NCI-H1694 (cell line): ENCODE data around the gene TTC17.
"Not testable (repeated sequence)": the region's sequence is repeated elsewhere in the genome, so short reads cannot be mapped to it uniquely, and the experiment has no call there.

Source experiments
- DNase-seq: peaks from one replicate; lab custom pipeline; 2025; lab: John Stamatoyannopoulos, UW

Gene TTC17, protein sequence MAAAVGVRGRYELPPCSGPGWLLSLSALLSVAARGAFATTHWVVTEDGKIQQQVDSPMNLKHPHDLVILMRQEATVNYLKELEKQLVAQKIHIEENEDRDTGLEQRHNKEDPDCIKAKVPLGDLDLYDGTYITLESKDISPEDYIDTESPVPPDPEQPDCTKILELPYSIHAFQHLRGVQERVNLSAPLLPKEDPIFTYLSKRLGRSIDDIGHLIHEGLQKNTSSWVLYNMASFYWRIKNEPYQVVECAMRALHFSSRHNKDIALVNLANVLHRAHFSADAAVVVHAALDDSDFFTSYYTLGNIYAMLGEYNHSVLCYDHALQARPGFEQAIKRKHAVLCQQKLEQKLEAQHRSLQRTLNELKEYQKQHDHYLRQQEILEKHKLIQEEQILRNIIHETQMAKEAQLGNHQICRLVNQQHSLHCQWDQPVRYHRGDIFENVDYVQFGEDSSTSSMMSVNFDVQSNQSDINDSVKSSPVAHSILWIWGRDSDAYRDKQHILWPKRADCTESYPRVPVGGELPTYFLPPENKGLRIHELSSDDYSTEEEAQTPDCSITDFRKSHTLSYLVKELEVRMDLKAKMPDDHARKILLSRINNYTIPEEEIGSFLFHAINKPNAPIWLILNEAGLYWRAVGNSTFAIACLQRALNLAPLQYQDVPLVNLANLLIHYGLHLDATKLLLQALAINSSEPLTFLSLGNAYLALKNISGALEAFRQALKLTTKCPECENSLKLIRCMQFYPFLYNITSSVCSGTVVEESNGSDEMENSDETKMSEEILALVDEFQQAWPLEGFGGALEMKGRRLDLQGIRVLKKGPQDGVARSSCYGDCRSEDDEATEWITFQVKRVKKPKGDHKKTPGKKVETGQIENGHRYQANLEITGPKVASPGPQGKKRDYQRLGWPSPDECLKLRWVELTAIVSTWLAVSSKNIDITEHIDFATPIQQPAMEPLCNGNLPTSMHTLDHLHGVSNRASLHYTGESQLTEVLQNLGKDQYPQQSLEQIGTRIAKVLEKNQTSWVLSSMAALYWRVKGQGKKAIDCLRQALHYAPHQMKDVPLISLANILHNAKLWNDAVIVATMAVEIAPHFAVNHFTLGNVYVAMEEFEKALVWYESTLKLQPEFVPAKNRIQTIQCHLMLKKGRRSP

GRCh38 chr11:43358801-43359421 lies at the start of gene TTC17:
TTC17 (plus strand) TSS chr11:43358920; CDS start chr11:43358955, 35 bp downstream.
- DNase-seq = peak; percentile 80

DNA sequence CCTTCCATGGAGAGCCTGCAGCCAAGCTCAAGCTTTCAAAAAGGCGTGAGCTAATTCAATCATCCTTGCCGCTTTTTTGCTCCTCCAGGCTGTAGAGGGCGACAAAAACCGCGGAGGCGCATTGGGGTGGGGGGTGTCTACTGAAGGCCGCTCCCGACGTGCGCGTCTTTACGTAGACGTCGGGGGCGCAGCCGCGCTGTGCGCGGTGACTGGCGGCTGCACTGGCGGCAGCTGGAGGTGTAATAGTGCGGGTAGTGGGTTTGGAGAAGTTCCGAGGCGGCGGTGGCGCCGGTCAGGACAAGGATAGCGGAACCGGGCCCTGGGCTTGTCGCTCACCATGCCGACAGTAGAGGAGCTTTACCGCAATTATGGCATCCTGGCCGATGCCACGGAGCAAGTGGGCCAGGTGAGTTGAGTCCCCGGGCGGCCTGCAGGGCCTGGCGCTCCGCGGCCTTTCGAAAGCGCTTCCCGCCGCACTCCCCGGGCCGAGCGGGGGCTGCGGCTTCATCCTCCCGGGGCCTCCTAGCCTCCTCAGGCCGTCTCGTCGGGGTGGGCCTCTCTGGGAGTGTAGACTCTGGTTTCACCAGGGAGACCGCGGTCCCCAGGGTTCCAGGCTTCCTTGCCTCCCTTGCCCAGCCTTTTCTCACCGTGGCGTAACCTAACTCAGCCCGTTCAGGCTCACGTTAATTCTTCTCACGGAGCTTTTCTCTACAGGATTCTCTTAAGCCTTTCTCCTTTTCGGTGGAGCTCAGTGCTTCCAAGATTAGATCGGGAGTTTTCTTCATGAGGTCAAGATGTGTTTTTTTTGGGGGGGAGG lies 46.7 kb upstream of the TTC17 start, which contains the start of gene API5:
API5 (plus strand) TSS at position 206 of the 817 bp plus-strand sequence; CDS start at position 338, 132 bp downstream.
- DNase-seq = peak; percentile 91

- no peak for DNase-seq
Measured at GRCh38 chr11:43315966-43316365, 42.8 kb upstream of the TTC17 start.

DNA sequence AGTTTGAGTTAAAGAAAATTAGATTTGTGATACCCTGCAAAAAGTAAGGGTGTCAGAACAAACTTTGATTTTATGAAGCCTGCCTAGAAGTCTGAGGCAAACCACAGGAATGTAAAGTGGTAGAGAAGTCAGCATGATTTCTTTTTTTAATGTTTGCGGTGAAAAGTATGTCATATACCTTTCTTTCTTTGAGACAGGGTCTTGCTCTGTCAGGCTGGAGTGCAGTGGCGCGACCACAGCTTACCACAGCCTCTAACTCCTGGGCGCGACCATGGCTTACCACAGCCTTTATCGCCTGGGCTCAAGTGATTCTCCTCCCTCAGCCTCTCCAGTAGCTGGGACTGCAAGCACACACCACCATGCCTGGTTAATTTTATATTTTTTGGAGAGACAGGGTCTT lies 42.3 kb upstream of the TTC17 start:
- no peak for DNase-seq

DNA sequence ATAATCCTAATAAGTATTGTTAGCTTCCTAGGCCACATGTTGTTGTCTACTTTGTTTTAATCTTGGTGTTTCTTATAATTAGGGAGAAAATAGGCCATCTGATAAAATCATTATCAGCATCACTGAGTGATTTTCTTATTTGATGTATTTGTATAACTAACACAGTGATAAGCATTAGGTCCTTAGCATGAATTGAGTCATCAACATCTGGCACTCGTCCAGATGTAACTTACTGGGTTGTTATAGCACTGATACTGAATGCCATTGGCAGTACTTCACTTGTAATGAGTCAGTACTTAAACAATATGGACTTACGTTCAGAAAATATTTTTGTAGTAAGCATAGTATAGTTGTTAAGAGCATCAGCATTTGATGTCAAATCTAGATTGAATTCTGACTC lies 30.7 kb upstream of the TTC17 start:
- DNase-seq = peak; percentile 0

GRCh38 chr11:43328482-43328881 lies 30.2 kb upstream of the TTC17 start:
- DNase-seq = no peak

GRCh38 chr11:43341159-43341558 lies 17.6 kb upstream of the TTC17 start:
- DNase-seq = no peak

DNA sequence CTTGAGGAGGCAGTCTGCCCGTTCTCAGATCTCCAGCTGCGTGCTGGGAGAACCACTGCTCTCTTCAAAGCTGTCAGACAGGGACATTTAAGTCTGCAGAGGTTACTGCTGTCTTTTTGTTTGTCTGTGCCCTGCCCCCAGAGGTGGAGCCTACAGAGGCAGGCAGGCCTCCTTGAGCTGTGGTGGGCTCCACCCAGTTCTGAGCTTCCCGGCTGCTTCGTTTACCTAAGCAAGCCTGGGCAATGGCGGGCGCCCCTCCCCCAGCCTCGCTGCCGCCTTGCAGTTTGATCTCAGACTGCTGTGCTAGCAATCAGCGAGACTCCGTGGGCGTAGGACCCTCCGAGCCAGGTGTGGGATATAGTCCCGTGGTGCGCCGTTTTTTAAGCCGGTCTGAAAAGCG lies 7.3 kb upstream of the TTC17 start:
- not testable (repeated sequence) for DNase-seq

DNA sequence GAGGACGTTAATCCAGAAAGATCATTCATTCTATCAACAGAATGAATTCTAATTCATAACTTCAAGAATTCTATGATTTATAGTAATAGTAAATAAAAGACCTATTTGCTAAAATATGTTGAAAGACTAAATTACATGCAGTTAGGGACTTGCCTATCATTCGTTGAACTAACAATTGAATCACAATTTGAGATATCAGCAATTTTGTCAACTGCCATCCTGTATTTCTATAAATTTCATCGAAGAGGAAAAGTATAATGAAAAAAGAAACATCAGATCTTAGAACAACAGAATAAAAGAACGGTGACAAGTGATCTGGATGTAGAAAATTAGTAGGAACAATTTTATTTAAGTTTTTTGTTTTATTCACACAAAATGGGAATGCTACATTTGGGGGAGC lies 4.4 kb upstream of the TTC17 start:
- DNase-seq = no peak

DNA sequence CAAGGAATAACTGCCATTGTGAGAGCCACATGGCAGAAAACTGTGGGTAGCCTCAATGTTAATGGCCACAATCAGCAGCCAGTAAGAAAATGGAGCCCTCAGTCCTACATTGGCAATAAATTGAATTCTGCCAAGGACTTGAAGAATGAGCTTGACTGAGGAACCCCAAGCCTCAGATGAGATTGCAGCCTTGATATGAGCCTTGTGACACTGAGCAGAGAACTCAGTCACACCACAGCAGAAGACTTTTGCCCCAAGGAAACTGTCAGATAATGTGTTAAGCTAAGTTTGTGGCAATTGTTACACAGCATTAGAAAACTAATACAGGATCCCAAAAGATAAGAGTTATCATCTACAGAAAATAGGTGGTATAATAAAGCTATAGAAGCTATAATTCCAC lies 2.4 kb upstream of the TTC17 start:
- no peak for DNase-seq

DNA sequence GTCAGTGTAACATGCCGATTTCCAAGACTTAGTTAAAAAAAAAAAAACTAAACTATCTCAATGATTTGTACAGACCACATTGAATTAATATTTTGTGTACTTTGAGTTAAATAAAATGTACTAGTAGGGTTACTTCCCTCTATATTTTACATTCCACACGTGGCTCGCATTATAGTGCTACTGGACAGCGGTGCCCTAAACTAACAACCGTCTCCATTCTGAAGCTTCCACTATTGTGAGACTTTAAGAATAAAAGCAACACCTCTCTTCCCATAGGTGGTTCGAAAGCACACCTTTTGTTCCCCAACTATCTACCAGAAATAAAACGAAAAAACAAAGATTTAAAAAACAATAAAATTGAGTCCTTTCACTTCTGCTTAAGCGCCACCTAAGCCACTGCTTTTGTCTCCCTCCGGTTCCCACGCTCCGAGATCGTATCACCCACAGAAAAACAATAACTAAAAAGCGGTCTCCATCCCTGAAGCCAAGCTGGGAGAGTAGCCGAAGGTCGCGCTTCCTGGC lies 380 bp upstream of the TTC17 start:
- DNase-seq = no peak

DNA sequence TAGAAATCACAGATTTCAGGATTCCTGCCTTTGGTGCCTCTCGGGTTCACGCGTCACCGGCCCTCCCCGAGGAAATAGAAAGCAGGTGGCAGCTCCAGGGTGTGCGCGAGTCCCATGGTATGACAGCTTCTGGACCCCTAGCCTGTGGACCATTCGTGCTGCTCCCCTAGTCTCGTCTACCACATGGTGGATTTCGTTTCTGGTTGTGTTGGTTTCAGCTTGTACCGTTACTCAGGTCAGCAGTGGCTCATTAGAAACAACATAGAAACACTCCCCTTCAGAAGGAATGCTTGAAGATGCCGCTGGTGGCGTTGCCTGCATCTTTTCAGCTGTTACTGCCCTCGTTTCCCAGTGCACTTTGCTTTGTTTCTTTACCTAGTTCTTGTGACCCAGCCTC lies 700 bp downstream of the TTC17 start:
- no peak for DNase-seq

DNA sequence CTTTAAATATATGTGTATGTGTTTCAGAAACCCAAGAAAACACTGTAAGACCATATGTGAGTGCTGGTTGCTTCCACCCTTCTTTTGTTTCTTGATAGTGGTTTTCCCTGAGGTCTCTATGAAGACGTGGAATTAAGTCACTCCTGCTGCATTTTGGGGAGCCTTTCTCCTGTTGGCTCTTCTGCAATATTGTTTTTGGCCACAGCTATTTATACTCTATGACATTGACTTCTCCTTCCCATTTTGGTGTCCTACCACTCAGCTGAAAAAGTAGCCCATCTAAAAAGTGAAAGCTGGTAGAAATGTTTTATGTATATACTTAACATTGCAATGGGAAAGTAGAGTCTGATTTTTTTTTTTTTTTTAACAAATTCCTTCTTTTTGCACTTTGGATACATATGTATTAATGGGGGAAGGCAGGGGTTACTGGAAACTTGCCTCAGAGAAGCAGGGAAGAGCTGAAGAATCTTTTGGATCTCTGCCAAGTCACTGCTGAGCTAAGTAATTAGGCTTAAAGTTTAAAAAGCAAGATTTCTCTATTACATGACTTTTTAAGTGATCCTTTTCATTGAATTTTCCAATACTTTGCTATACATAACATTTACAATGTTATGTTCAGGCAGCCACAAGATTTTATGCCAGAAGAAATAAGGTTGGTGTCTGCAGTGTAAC lies 1.8 kb downstream of the TTC17 start:
- DNase-seq = no peak

- no peak for DNase-seq
Measured at GRCh38 chr11:43366677-43367076, 8.0 kb downstream of the TTC17 start.

GRCh38 chr11:43367382-43368178 lies 8.9 kb downstream of the TTC17 start:
- DNase-seq = no peak

GRCh38 chr11:43376065-43376464 lies 17.3 kb downstream of the TTC17 start:
- no peak for DNase-seq

- DNase-seq = no peak
Measured at GRCh38 chr11:43376594-43376993, 17.9 kb downstream of the TTC17 start.

- DNase-seq = no peak
Measured at GRCh38 chr11:43377389-43377788, 18.7 kb downstream of the TTC17 start.

DNA sequence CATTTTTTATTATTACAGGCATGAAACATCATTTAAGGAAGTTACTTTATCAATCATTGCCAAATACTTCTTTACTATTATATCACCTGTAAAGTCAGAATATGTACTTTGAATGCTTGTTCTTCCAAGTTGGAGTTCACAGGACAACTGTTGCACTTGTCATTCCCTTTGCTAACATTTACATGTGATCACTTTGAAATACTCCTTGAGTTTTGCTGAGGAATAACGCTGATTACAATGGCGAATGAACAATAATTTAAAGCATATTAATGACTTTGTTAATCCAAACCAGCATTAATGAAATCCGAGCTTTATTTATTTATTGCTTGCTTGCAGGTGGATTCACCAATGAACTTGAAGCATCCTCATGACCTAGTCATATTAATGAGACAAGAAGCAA lies 20.2 kb downstream of the TTC17 start:
- no peak for DNase-seq
